Measurements from ENCODE around the gene PIEZO2.

GRCh38 chr18:10928772-10929373, 220.5 kb downstream of the PIEZO2 start:
- no peak for TF ChIP-seq POLR2AphosphoS5 (IDR thresholded peaks at IDR 0.05; ENCODE audit: low read depth, low read length)
- no peak for TF ChIP-seq TAF1 (IDR thresholded peaks at IDR 0.05; ENCODE audit: borderline replicate concordance, low read depth, low read length)
- no peak for TF ChIP-seq POLR2A (IDR thresholded peaks at IDR 0.05; ENCODE audit: low read depth, low read length)

Measured in GM12892 (cell line).